Parathyroid adenoma (tissue), 2 donors: ENCODE results near the gene RHNO1.

Experiments
- H2AFZ ChIP-seq: fragments of 300-600 bp; sonication (generic); one replicate; pipeline ENCODE4 v1.7.0; 2017; ENCODE audit warnings: antibody characterized with exemption, mild to moderate bottlenecking
- H3K27ac ChIP-seq: fragments of 300-600 bp; sonication (generic); one replicate; pipeline ENCODE4 v1.7.0; 2017
- H3K27me3 ChIP-seq: fragments of 300-600 bp; sonication (generic); one replicate; pipeline ENCODE4 v1.7.0; 2017; ENCODE audit warnings: low read length; ENCODE audit not compliant: control insufficient read depth, insufficient read depth
- H3K36me3 ChIP-seq: fragments of 300-600 bp; sonication (generic); one replicate; pipeline ENCODE4 v1.7.0; 2017; ENCODE audit warnings: low read length; ENCODE audit not compliant: control insufficient read depth, insufficient read depth
- H3K4me1 ChIP-seq: fragments of 300-600 bp; sonication (generic); one replicate; pipeline ENCODE4 v1.7.0; 2017; ENCODE audit warnings: control low read depth
- H3K4me2 ChIP-seq: fragments of 300-600 bp; sonication (generic); one replicate; pipeline ENCODE4 v1.7.0; 2017; ENCODE audit warnings: low read length
- H3K4me3 ChIP-seq: fragments of 300-600 bp; sonication (generic); one replicate; pipeline ENCODE4 v1.7.0; 2017; ENCODE audit warnings: low read depth, low read length
- H3K79me2 ChIP-seq: fragments of 300-600 bp; sonication (generic); one replicate; pipeline ENCODE4 v1.7.0; 2017; ENCODE audit warnings: control low read depth
- H3K9ac ChIP-seq: fragments of 300-600 bp; sonication (generic); one replicate; pipeline ENCODE4 v1.7.0; 2017; ENCODE audit warnings: mild to moderate bottlenecking
- H3K9me3 ChIP-seq: fragments of 300-600 bp; sonication (generic); one replicate; pipeline ENCODE4 v1.7.0; 2017; ENCODE audit warnings: low read length; ENCODE audit not compliant: control insufficient read depth
- TF ChIP-seq, protein P1 (sequence below): fragments of 300-600 bp; sonication (generic); IDR thresholded peaks from one replicate; pipeline ENCODE4 v1.7.0; 2017; ENCODE audit warnings: antibody characterized with exemption, mild to moderate bottlenecking
- donor health status: primary hyperparathyroidism.

RHNO1 gene

DNA sequence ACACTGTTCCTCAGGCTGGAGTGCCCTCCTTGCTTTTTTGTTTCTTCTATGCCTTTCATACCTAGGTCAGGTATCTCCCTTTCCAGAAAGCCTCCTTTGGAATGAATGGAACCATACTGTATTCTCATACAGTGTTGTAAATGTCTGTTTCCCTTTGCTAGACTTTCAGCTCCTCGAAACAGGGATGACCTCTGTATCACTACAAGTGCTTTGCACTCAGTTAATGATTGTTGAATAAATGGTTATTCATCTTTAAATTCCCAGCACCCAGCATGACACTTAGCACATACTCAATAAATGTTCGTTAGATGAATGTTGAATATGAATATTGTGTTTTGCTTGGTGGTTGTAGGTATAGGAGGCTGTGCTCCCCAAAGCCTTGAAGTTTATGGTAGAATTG is 7.8 kb downstream of the RHNO1 start:
- Histone ChIP-seq H3K4me3 (no peak overlapping the region), H3K9me3 (no peaks in the 10 kb centered on the region), H3K36me3 (no peaks in the 10 kb centered on the region), H3K4me1 (no peaks in the 10 kb centered on the region), H3K4me2 (no peak overlapping the region), H3K27me3 (no peaks in the 10 kb centered on the region), H2AFZ (no peak overlapping the region), H3K27ac (no peak overlapping the region), H3K9ac (no peak overlapping the region), H3K79me2 (peaks cover 4% of the 10 kb centered on the region)
- TF ChIP-seq, protein P1, sequence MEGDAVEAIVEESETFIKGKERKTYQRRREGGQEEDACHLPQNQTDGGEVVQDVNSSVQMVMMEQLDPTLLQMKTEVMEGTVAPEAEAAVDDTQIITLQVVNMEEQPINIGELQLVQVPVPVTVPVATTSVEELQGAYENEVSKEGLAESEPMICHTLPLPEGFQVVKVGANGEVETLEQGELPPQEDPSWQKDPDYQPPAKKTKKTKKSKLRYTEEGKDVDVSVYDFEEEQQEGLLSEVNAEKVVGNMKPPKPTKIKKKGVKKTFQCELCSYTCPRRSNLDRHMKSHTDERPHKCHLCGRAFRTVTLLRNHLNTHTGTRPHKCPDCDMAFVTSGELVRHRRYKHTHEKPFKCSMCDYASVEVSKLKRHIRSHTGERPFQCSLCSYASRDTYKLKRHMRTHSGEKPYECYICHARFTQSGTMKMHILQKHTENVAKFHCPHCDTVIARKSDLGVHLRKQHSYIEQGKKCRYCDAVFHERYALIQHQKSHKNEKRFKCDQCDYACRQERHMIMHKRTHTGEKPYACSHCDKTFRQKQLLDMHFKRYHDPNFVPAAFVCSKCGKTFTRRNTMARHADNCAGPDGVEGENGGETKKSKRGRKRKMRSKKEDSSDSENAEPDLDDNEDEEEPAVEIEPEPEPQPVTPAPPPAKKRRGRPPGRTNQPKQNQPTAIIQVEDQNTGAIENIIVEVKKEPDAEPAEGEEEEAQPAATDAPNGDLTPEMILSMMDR: no peak

DNA sequence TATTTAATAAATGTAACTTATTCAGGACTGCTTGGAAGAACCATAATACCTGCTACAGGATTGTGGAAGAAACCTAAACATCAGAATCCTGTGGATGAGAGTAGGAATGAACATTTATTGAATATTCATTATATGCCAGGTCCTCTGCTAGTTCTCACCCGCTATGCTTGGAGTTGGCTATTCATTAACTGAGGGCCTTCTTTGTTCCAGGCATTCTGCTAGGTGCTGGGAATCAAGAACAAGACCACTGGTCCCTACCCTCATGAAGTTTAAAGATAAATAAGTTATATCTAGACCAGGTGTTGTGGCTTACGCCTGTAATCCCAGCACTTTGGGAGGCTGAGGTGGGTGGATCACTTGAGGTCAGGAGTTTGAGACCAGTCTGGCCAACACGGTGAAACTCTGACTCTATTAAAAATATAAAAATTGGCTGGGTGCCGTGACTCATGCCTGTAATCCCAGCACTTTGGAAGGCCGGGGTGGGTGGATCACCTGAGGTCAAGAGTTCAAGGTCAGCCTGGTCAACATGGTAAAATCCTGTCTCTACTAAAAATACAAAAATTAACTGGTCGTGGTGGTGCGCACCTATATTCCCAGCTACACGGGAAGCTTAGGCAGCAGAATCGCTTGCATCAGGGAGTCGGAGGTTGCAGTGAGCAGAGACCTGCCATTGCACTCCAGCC is 9.9 kb downstream of the RHNO1 start:
- TF ChIP-seq, protein P1: no peak
- H3K9ac ChIP-seq: no peak overlapping the region
- no peaks in the 10 kb centered on the region for H3K79me2 ChIP-seq
- no peak overlapping the region for H3K4me3 ChIP-seq
- H3K27ac ChIP-seq: no peak overlapping the region
- no peak overlapping the region for H2AFZ ChIP-seq
- H3K9me3 ChIP-seq: no peaks in the 10 kb centered on the region
- no peak overlapping the region for H3K4me2 ChIP-seq
- H3K36me3 ChIP-seq: no peaks in the 10 kb centered on the region
- H3K4me1 ChIP-seq: peaks cover 2% of the 10 kb centered on the region
- no peaks in the 10 kb centered on the region for H3K27me3 ChIP-seq

DNA sequence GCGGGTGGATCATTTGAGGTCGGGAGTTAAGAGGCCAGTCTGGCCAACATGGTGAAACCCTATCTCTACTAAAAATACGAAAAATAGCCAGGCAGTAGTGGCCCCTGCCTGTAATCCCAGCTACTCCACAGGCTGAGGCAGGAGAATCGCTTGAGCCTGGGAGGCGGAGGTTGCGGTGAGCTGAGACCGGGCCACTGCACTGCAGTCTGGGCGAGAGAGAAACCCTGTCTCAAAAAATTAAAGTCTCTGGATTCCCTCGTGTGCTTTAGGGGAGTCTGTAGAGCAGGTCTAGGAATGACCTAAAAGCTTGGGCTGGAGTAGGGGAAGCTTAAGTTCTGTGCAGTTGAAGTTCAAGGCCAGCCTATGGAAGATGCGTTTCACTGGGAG is 13.0 kb downstream of the RHNO1 start:
- Histone ChIP-seq H3K4me2 (peak overlapping the region; percentile 72), H3K27ac (peak overlapping the region; percentile 64), H3K79me2 (peaks cover 3% of the 10 kb centered on the region), H3K27me3 (no peaks in the 10 kb centered on the region), H3K9ac (no peak overlapping the region), H3K9me3 (no peaks in the 10 kb centered on the region), H3K36me3 (no peaks in the 10 kb centered on the region), H2AFZ (peak overlapping the region; percentile 93), H3K4me1 (peaks cover 2% of the 10 kb centered on the region), H3K4me3 (peak overlapping the region; percentile 74)
- TF ChIP-seq, protein P1: no peak

DNA sequence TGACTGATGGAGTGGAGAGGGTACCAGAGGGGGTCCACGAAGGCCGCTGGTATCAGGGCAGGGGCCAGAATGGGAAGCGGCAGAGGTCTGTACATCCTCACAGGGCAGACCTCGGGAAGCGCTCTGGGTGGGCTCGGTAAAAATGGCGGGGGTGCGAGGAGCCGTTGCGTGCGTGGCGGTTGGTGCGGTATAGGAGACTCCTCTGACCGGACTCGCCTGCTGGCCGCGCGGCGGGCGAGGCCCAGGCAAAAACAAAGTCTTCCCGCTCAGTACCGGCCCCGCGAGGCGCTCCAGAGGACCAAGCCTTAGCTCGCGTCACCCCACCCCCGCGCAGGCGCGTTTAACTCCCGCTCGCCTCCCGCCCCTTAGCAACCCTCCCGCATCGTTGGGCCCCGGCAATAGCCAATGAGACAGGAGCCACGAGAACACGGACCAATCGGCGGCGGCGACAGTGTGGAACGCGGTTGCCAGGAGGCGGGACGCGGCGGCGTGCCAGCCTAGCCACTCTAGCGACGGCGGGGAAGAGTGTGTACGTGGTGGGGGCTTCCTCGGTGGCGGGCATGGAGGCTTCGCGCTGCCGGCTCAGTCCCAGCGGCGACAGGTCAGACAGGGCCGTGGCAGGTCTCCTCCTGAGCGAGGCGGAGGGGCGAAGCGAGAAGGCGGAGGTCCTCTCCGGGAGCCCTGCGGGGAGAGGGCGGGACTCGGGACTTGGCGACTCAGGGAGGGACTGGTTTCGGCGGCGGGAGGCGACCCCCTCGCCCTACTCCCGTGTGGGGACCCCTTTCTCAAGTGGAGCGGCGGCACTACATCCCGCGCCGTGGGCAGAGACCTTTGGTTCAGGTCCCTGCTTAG is 13.6 kb downstream of the RHNO1 start, which contains the start of gene TULP3:
Gene TULP3, plus strand, starts transcription at position 504 of the 852 bp plus-strand sequence. Its CDS starts 57 bp downstream, at position 561.
- Histone ChIP-seq H3K4me3 (peak within 1 kb of the TSS; percentile 74), H3K36me3 (no peaks in the 10 kb centered on the region), H3K27me3 (no peaks in the 10 kb centered on the region), H3K27ac (peak within 1 kb of the TSS; percentile 64), H3K4me2 (peak within 1 kb of the TSS; percentile 72), H3K4me1 (peaks cover 2% of the 10 kb centered on the region), H3K79me2 (peaks cover 3% of the 10 kb centered on the region), H2AFZ (peak within 1 kb of the TSS; percentile 93), H3K9ac (peak within 1 kb of the TSS; percentile 75), H3K9me3 (no peaks in the 10 kb centered on the region)
- TF ChIP-seq, protein P1: no peak
